Measurements from ENCODE around the gene UBXN2A.

- TF ChIP-seq, protein P1, sequence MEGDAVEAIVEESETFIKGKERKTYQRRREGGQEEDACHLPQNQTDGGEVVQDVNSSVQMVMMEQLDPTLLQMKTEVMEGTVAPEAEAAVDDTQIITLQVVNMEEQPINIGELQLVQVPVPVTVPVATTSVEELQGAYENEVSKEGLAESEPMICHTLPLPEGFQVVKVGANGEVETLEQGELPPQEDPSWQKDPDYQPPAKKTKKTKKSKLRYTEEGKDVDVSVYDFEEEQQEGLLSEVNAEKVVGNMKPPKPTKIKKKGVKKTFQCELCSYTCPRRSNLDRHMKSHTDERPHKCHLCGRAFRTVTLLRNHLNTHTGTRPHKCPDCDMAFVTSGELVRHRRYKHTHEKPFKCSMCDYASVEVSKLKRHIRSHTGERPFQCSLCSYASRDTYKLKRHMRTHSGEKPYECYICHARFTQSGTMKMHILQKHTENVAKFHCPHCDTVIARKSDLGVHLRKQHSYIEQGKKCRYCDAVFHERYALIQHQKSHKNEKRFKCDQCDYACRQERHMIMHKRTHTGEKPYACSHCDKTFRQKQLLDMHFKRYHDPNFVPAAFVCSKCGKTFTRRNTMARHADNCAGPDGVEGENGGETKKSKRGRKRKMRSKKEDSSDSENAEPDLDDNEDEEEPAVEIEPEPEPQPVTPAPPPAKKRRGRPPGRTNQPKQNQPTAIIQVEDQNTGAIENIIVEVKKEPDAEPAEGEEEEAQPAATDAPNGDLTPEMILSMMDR (IDR thresholded peaks at IDR 0.05; ENCODE audit: insufficient read depth, low read length, poor library complexity, severe bottlenecking), result no peak
- TF ChIP-seq EZH2phosphoT487 (conservative IDR thresholded peaks at IDR 0.05; ENCODE audit: low read length), result no peak
Measured at GRCh38 chr2:24050041-24050979, 110.0 kb downstream of the UBXN2A start.
